Gastrocnemius medialis (tissue), 4 donors: Measurements from ENCODE around the gene ACTL7A. TPM values are rescaled to one million over a fixed set of nuclear protein-coding genes. Genes with fewer than 3 reads are reported as not detected.
"Not testable (repeated sequence)": the region's sequence is repeated elsewhere in the genome, so short reads cannot be mapped to it uniquely, and the experiment has no call there.

Experiments used
- ATAC-seq, 2 donors: fragments of 150-250 bp; one replicate each; pipeline ENCODE4 v1.9.1; 2016
- DNase-seq, 2 donors: peaks; one replicate each; pipeline ENCODE4 v3.0.0-alpha.2; 2019
- H3K27ac ChIP-seq, 4 donors: fragments of 200-600 bp; sonication (generic); 1 replicate in 1 of 4; 2 replicates in 3 of 4; pipeline ENCODE4 v1.5.1; 2016 to 2018; ENCODE audit warnings: mild to moderate bottlenecking in 2 of 4, moderate library complexity in 1 of 4
- H3K27me3 ChIP-seq, 3 donors: fragments of 200-600 bp; sonication (generic) in 2 of 3; 1 replicate in 1 of 3; 2 replicates in 2 of 3; pipeline versions ENCODE4 v1.5.1 to v1.6.0; 2016 to 2019; ENCODE audit warnings: mild to moderate bottlenecking in 1 of 3, moderate library complexity in 1 of 3
- H3K36me3 ChIP-seq, 2 donors: fragments of 200-600 bp; sonication (generic) in 1 of 2; one replicate each; pipeline ENCODE4 v1.5.1; 2017 to 2018
- H3K4me1 ChIP-seq, 2 donors: fragments of 200-600 bp; sonication (generic) in 1 of 2; one replicate each; pipeline ENCODE4 v1.5.1; 2016 to 2017; ENCODE audit warnings: mild to moderate bottlenecking in 2 of 2
- H3K4me3 ChIP-seq, 4 donors: fragments of 200-600 bp; sonication (generic) in 3 of 4; 1 replicate in 1 of 4; 2 replicates in 3 of 4; pipeline ENCODE4 v1.5.1; 2016 to 2019; ENCODE audit warnings: mild to moderate bottlenecking in 2 of 4
- H3K9me3 ChIP-seq, 3 donors: fragments of 200-600 bp; sonication (generic) in 2 of 3; 1 replicate in 1 of 3; 2 replicates in 2 of 3; pipeline ENCODE4 v1.5.1; 2016 to 2019
- POLR2A ChIP-seq, 2 donors: fragments of 450-650 bp; IDR thresholded peaks; one replicate each; pipeline ENCODE4 v1.6.1; 2017; ENCODE audit warnings: antibody characterized with exemption in 2 of 2, mild to moderate bottlenecking in 2 of 2, moderate library complexity in 2 of 2
- in situ Hi-C, 4 donors: fragments of 200-750 bp; cut with MboI; loops; one replicate each; pipeline versions ENCODE4 v1.15.0 to v1.8.0; 2017; ENCODE audit warnings: low sequenced_read_pairs in 4 of 4
- intact Hi-C: fragments of 100-400 bp; cut with DNase I; formaldehyde crosslinking; loops from one replicate; pipeline ENCODE4 v1.15.1; 2023; ENCODE audit warnings: low total_unique reads
- total RNA-seq, 4 donors: library from RNA; depleted of rRNA; stranded (reverse); fragments of >200 nt; gene quantifications; one replicate each; pipeline versions ENCODE4 v1.1.0 to v1.2.3, GENCODE V29; 2016
- TF ChIP-seq, protein P1 (sequence below), 5 experiments: fragments of 450-650 bp in 3 of 5; fragments of 200-600 bp in 2 of 5; sonication (generic) in 2 of 5; IDR thresholded peaks in 4 of 5; conservative IDR thresholded peaks in 1 of 5; 1 replicate in 4 of 5; 2 replicates in 1 of 5; pipeline ENCODE4 v1.5.1; 2016 to 2019; ENCODE audit warnings: antibody characterized with exemption in 5 of 5, mild to moderate bottlenecking in 3 of 5, moderate library complexity in 3 of 5

The ACTL7A gene
- total RNA-seq, 4 donors from 2014 or later, result not detected

DNA sequence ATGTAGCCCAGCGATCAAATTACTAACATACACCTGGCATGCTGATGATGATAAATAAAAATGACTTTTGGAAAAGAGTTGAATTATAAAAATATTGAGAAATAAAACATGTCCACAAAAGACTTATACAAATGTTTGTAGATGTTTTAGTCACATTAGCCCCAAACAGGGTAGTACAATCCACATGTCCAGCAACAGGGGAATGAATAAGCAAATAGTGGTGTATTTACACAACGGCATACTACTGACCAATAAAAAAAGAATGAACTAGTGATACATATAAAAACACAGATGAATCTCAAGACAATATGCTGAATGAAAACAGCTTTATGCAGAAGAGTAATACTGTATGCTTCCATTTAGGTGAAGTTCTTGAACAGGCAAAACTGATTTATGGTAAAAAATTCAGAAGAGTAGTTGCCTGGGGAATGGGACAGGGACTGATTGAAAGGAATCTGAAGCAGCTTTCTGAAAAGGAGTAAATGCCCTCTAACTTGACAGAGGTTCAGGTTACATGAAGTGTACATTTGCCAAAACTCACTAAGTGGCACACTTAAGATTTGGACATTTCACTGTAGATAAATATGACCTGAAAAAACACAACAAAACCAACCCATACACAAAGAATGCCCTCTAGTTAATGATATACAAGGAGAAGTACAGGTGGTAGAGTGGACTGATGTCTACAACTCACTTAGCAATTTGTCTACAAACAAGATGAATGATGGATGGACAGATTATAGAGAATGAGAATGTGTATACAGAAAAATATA, 35.4 kb downstream of the ACTL7A start:
- Histone ChIP-seq H3K4me1 (no peaks in the 10 kb centered on the region), H3K36me3 (peaks cover 0 to 83% of the 10 kb centered on the region in 2 donors), H3K4me3 (no peak overlapping the region), H3K9me3 (no peaks in the 10 kb centered on the region), H3K27me3 (no peaks in the 10 kb centered on the region), H3K27ac (no peak overlapping the region)
- in situ Hi-C loops (no loop called here), intact Hi-C loops (no loop called here)
- no peak for ATAC-seq
- DNase-seq, result no peak
- TF ChIP-seq POLR2A (IDR thresholded peaks at IDR 0.05), result no peak
- TF ChIP-seq, protein P1, sequence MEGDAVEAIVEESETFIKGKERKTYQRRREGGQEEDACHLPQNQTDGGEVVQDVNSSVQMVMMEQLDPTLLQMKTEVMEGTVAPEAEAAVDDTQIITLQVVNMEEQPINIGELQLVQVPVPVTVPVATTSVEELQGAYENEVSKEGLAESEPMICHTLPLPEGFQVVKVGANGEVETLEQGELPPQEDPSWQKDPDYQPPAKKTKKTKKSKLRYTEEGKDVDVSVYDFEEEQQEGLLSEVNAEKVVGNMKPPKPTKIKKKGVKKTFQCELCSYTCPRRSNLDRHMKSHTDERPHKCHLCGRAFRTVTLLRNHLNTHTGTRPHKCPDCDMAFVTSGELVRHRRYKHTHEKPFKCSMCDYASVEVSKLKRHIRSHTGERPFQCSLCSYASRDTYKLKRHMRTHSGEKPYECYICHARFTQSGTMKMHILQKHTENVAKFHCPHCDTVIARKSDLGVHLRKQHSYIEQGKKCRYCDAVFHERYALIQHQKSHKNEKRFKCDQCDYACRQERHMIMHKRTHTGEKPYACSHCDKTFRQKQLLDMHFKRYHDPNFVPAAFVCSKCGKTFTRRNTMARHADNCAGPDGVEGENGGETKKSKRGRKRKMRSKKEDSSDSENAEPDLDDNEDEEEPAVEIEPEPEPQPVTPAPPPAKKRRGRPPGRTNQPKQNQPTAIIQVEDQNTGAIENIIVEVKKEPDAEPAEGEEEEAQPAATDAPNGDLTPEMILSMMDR (IDR thresholded peaks at IDR 0.05 in 4 of 5, conservative IDR thresholded peaks at IDR 0.05 in 1 of 5), result no peak

DNA sequence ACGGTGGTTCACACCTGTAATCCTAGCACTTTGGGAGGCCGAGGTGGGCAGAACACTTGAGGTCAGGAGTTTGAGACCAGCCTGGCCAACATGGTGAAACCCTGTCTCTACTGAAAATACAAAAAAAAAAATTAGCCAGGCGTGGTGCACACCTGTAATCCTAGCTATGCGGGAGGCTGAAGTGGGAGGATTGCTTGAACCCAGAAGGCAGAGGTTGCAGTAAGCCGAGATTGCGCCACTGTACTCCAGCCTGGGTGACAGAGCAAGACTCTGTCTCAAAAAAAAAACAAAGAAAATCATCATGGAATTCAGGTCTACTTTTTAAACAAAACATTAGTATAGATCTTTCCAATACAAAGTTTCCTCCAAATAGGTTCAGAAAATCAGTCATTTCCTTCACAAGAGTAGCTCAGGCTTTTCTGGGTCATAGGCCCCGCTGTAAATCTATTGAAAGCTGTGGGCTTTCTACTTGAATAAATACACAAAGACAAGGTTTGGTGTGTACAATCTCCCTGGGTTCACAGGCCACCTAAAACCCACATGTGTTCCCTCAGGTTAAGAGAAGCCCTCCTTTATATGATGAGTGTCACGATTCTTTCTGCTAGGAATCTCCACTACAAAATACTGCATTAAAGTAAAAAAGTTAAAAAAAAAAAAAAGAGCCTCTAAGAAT, 37.1 kb downstream of the ACTL7A start:
- H3K4me3 ChIP-seq, in situ Hi-C loops, ATAC-seq, DNase-seq, intact Hi-C loops, H3K27ac ChIP-seq, H3K4me1 ChIP-seq, H3K9me3 ChIP-seq, H3K27me3 ChIP-seq: not testable (repeated sequence)
- H3K36me3 ChIP-seq, result peaks cover 0 to 80% of the 10 kb centered on the region in 2 donors

DNA sequence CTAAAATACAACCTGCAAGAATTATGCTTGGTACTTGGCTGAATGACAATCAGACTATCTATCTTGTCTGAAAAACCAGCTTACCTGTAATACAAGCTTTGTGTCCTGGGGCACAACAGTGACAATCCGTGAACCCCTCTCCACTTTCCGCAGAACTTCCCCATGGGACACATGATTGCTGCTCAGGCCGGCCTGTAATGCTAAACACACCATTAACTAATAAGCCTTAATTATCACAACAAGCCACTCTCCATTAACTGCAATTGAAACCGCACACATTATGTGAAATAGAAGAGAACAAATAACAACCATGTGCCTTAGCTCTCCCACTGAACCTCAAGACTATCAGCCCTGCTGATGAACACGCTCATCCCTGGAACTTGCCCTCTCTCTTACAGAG, 38.1 kb downstream of the ACTL7A start:
- Histone ChIP-seq H3K4me3 (no peak overlapping the region), H3K9me3 (no peaks in the 10 kb centered on the region), H3K36me3 (peaks cover 0 to 74% of the 10 kb centered on the region in 2 donors), H3K4me1 (no peaks in the 10 kb centered on the region), H3K27me3 (no peaks in the 10 kb centered on the region), H3K27ac (no peak overlapping the region)
- intact Hi-C loops (no loop called here), in situ Hi-C loops (no loop called here)
- DNase-seq (no peak), ATAC-seq (no peak)
- TF ChIP-seq POLR2A (IDR thresholded peaks at IDR 0.05), result no peak
- TF ChIP-seq, protein P1 (IDR thresholded peaks at IDR 0.05 in 4 of 5, conservative IDR thresholded peaks at IDR 0.05 in 1 of 5), result no peak

DNA sequence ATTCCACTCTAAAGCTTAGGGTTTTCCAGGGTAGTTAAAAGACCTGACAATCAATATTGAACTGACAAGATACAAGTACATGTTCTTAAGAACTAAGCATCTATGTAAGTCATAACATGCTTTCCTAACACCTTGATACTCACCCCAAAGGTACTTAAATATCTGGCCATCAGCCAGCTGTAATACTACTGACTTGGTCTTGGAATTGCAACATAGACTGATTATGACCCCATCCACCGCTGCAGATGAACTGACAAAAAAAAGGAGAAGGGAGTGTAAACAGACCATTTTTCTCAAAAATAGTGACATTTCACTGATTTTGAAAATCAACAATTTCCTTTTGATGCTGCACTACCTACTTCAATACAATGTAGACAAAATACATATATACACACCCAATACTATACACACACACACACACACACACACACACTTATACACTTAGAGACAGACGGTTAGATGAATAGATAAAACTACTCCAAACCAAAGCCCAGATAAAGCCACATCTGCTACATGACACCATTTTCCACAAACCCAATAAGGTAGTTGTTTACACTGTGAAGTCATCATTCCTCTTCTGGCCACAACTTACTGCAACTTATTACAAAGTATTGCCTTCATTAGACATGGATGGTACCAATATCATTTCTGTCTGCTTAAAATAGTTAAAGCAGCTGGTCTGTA, 41.5 kb downstream of the ACTL7A start:
- Histone ChIP-seq H3K4me1 (no peaks in the 10 kb centered on the region), H3K9me3 (no peaks in the 10 kb centered on the region), H3K36me3 (peaks cover 4 to 76% of the 10 kb centered on the region in 2 donors), H3K27me3 (no peaks in the 10 kb centered on the region), H3K27ac (no peak overlapping the region), H3K4me3 (no peak overlapping the region)
- DNase-seq (no peak), ATAC-seq (no peak)
- in situ Hi-C loops, result no loop called here
- no peak for TF ChIP-seq POLR2A (IDR thresholded peaks at IDR 0.05)
- TF ChIP-seq, protein P1 (IDR thresholded peaks at IDR 0.05 in 4 of 5, conservative IDR thresholded peaks at IDR 0.05 in 1 of 5), result no peak
- intact Hi-C loops, result no loop called here

DNA sequence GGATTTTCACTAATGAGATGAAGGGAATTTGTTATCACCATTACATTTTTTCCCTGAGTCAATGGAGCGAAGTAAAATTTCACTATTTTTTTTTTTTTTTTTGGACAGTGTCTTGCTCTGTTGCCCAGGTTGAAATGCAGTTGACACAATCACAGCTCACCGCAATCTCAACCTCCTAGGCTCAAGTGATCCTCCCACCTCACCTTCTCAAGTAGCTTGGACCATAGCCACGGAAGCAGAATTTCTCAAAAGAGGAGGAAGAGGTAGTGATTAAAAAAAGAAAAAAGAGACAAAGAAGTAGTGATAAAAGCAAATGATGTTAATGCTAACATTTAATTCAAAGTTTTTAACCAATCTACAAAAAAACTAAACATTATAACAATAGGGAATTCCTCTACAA, 42.1 kb downstream of the ACTL7A start:
- ATAC-seq (no peak), DNase-seq (no peak)
- intact Hi-C loops, result no loop called here
- no peaks in the 10 kb centered on the region for H3K9me3 ChIP-seq
- in situ Hi-C loops, result no loop called here
- H3K4me1 ChIP-seq, result no peaks in the 10 kb centered on the region
- no peaks in the 10 kb centered on the region for H3K27me3 ChIP-seq
- no peak overlapping the region for H3K27ac ChIP-seq
- no peak for TF ChIP-seq POLR2A (IDR thresholded peaks at IDR 0.05)
- TF ChIP-seq, protein P1 (IDR thresholded peaks at IDR 0.05 in 4 of 5, conservative IDR thresholded peaks at IDR 0.05 in 1 of 5), result no peak
- peaks cover 4 to 76% of the 10 kb centered on the region in 2 donors for H3K36me3 ChIP-seq
- H3K4me3 ChIP-seq, result no peak overlapping the region
